ENCODE data around the gene FAM162B. TPM values are rescaled to one million over a fixed set of nuclear protein-coding genes. Genes with fewer than 3 reads are reported as not detected.
A peak's percentile ranks its signal among the peaks of the same experiment; 100 is the strongest.

Gene FAM162B
- total and polyA plus RNA-seq, 2 donors (not counting 3 experiments of a cell fraction or from before 2014, with no cell fraction given) = 0.36 TPM; not detected in 1

- Histone ChIP-seq H3K4me2 (ENCODE audit: insufficient read depth, low read length) (no peak overlapping the region), H3K27ac (ENCODE audit: insufficient read depth, low read depth, low read length) (no peak overlapping the region), H3K9me3 (replicated peaks; ENCODE audit: control insufficient read depth, insufficient read depth, low read length) (no peaks in the 10 kb centered on the region), H3K79me2 (ENCODE audit: control insufficient read depth, insufficient read depth, low read length) (no peaks in the 10 kb centered on the region), H3K4me1 (ENCODE audit: control insufficient read depth, extremely low read depth, insufficient read depth, low read length) (no peaks in the 10 kb centered on the region), H3K27me3 (ENCODE audit: control insufficient read depth in 2 of 2, insufficient read depth in 2 of 2, low read length in 2 of 2) (no peaks in the 10 kb centered on the region), H3K9me1 (replicated peaks; ENCODE audit: control insufficient read depth, extremely low read depth, insufficient read depth, low read length) (no peaks in the 10 kb centered on the region), H2AFZ (ENCODE audit: low read depth, low read length) (no peak overlapping the region), H3K4me3 (replicated peaks in 1 of 3; ENCODE audit: insufficient read depth in 1 of 3, low read depth in 1 of 3, low read length in 3 of 3) (no peak overlapping the region), H3K9ac (replicated peaks; ENCODE audit: extremely low read depth, insufficient read depth, low read length) (no peak overlapping the region), H3K36me3 (ENCODE audit: control insufficient read depth in 2 of 2, extremely low read depth in 1 of 2, insufficient read depth in 2 of 2, low read length in 2 of 2) (no peaks in the 10 kb centered on the region), H4K20me1 (replicated peaks; ENCODE audit: control insufficient read depth, extremely low read depth, insufficient read depth, low read length) (no peaks in the 10 kb centered on the region)
- peak; percentile 38 for FAIRE-seq
- POLR2A ChIA-PET = no interaction called here
- dilution Hi-C loops (cut with MboI; ENCODE audit: extremely low pct_ligation_motif_present, low sequenced_read_pairs) (no loop called here), intact Hi-C loops (cut with micrococcal nuclease) (loop anchor here (1.0 kb wide), 2 partner anchors 68 to 190 kb away; no protein-coding TSS in a partner anchor)
- no TSS peak for BruUV-seq (replicated peaks)
- TF ChIP-seq CTCF (IDR thresholded peaks at IDR 0.05; ENCODE audit: extremely low read depth in 1 of 2, insufficient read depth in 1 of 2, low read depth in 1 of 2, low read length in 2 of 2) (peak; percentile 16 to 34), JUN (IDR thresholded peaks at IDR 0.05; ENCODE audit: borderline replicate concordance, insufficient read depth, insufficient read length, low read depth) (no peak)
- peak; percentile 36 for DNase-seq (ENCODE audit: low read depth, low spot score)
- CTCF ChIA-PET = interaction anchor here (0.6 to 2.7 kb wide), 2 partner anchors 10 to 67 kb away, joined by 3 to 13 read pairs; no protein-coding TSS in a partner anchor
Measured at GRCh38 chr6:116779573-116780164, 14.2 kb upstream of the FAM162B start.

GRCh38 chr6:116773886-116774285, 8.4 kb upstream of the FAM162B start:
- no peaks in the 10 kb centered on the region for H3K9me1 ChIP-seq (replicated peaks; ENCODE audit: control insufficient read depth, extremely low read depth, insufficient read depth, low read length)
- no peak for FAIRE-seq

More at GRCh38 chr6:116773886-116774285, 8.4 kb upstream of the FAM162B start:
- no peaks in the 10 kb centered on the region for H3K36me3 ChIP-seq (ENCODE audit: control insufficient read depth in 2 of 2, extremely low read depth in 1 of 2, insufficient read depth in 2 of 2, low read length in 2 of 2)
- no peaks in the 10 kb centered on the region for H4K20me1 ChIP-seq (replicated peaks; ENCODE audit: control insufficient read depth, extremely low read depth, insufficient read depth, low read length)
- dilution Hi-C loops (cut with MboI; ENCODE audit: extremely low pct_ligation_motif_present, low sequenced_read_pairs) = no loop called here
- H3K4me3 ChIP-seq (replicated peaks in 1 of 3; ENCODE audit: insufficient read depth in 1 of 3, low read depth in 1 of 3, low read length in 3 of 3) = no peak overlapping the region
- H3K4me2 ChIP-seq (ENCODE audit: insufficient read depth, low read length) = no peak overlapping the region
- H3K9me3 ChIP-seq (replicated peaks; ENCODE audit: control insufficient read depth, insufficient read depth, low read length) = no peaks in the 10 kb centered on the region
- no peak for DNase-seq (ENCODE audit: low read depth, low spot score)
- intact Hi-C loops (cut with micrococcal nuclease) = no loop called here
- H3K27ac ChIP-seq (ENCODE audit: insufficient read depth, low read depth, low read length) = no peak overlapping the region
- no TSS peak for BruUV-seq (replicated peaks)
- H3K9ac ChIP-seq (replicated peaks; ENCODE audit: extremely low read depth, insufficient read depth, low read length) = no peak overlapping the region
- CTCF ChIA-PET = no interaction called here
- H2AFZ ChIP-seq (ENCODE audit: low read depth, low read length) = no peak overlapping the region
- no peaks in the 10 kb centered on the region for H3K79me2 ChIP-seq (ENCODE audit: control insufficient read depth, insufficient read depth, low read length)
- POLR2A ChIA-PET = no interaction called here
- H3K4me1 ChIP-seq (ENCODE audit: control insufficient read depth, extremely low read depth, insufficient read depth, low read length) = peaks cover 2% of the 10 kb centered on the region
- TF ChIP-seq POLR2AphosphoS5 (IDR thresholded peaks at IDR 0.05; ENCODE audit: insufficient read depth, low read depth, low read length) = no peak
- TF ChIP-seq MAX (IDR thresholded peaks at IDR 0.05; ENCODE audit: insufficient read depth, insufficient read length) = no peak
- no peak for TF ChIP-seq JUN (IDR thresholded peaks at IDR 0.05; ENCODE audit: borderline replicate concordance, insufficient read depth, insufficient read length, low read depth)
- no peak for TF ChIP-seq POLR2A (IDR thresholded peaks at IDR 0.05; ENCODE audit: low read depth, low read length)
- TF ChIP-seq EZH2 (IDR thresholded peaks at IDR 0.05; ENCODE audit: borderline replicate concordance, low read depth, low read length, severe bottlenecking) = no peak
- peaks cover 0 to 1% of the 10 kb centered on the region in 2 experiments for H3K27me3 ChIP-seq (ENCODE audit: control insufficient read depth in 2 of 2, insufficient read depth in 2 of 2, low read length in 2 of 2)

All from endothelial cell of umbilical vein (primary cell).